Natural killer cell (primary cell): ENCODE measurements around the gene AP2S1. TPM values are rescaled to one million over a fixed set of nuclear protein-coding genes. Genes with fewer than 3 reads are reported as not detected.

ENCODE experiments used
- ATAC-seq, 3 donors: fragments of 150-1000 bp in 2 of 3; fragments of 200-7000 bp in 1 of 3; cut with Tn5 transposase; 1 replicate in 1 of 3; 2 replicates in 2 of 3; pipeline ENCODE4 v1.10.0; 2021; ENCODE audit warnings: mild to moderate bottlenecking in 2 of 3, moderate library complexity in 2 of 3
- DNase-seq, 2 donors: peaks; one replicate each; pipeline versions ENCODE4 v3.0.0 to v3.0.0-alpha.2; 2013 to 2021; ENCODE audit warnings: mixed read lengths in 1 of 2
- H3K27ac ChIP-seq: one replicate; pipeline ENCODE4 v1.5.1; 2013; ENCODE audit warnings: mild to moderate bottlenecking, low read length
- H3K27me3 ChIP-seq: one replicate; pipeline ENCODE4 v1.6.1; 2013; ENCODE audit warnings: low read length; ENCODE audit not compliant: control insufficient read depth, insufficient read depth
- H3K36me3 ChIP-seq: one replicate; pipeline ENCODE4 v1.6.1; 2013; ENCODE audit warnings: low read length; ENCODE audit not compliant: control insufficient read depth, insufficient read depth
- H3K4me1 ChIP-seq: one replicate; pipeline ENCODE4 v1.6.1; 2013; ENCODE audit warnings: low read length; ENCODE audit not compliant: control insufficient read depth, insufficient read depth
- H3K4me3 ChIP-seq: one replicate; pipeline ENCODE4 v1.5.1; 2013; ENCODE audit warnings: low read length
- H3K9me3 ChIP-seq: one replicate; pipeline ENCODE4 v1.6.1; 2013; ENCODE audit warnings: low read length; ENCODE audit not compliant: control insufficient read depth, insufficient read depth
- H3K27ac Mint-ChIP-seq, 2 donors: one replicate each; pipeline ENCODE4 v1.8.0; 2022; ENCODE audit warnings: mild to moderate bottlenecking in 2 of 2, mixed read lengths in 2 of 2, moderate library complexity in 1 of 2
- H3K27me3 Mint-ChIP-seq, 2 donors: one replicate each; pipeline ENCODE4 v1.8.0; 2022; ENCODE audit warnings: low read depth in 2 of 2, mixed read lengths in 2 of 2
- H3K36me3 Mint-ChIP-seq: one replicate; pipeline ENCODE4 v1.8.0; 2022; ENCODE audit warnings: mixed read lengths
- H3K4me1 Mint-ChIP-seq, 2 donors: one replicate each; pipeline ENCODE4 v1.8.0; 2022; ENCODE audit warnings: mixed read lengths in 2 of 2
- H3K4me3 Mint-ChIP-seq: one replicate; pipeline ENCODE4 v1.8.0; 2022; ENCODE audit warnings: mild to moderate bottlenecking, moderate library complexity, mixed read lengths
- H3K9me3 Mint-ChIP-seq, 2 donors: one replicate each; pipeline ENCODE4 v1.8.0; 2022; ENCODE audit warnings: mixed read lengths in 2 of 2
- WGBS: methylation state at CpG from one replicate; pipeline ENCODE4 v1.1.7; 2013; ENCODE audit warnings: missing lambda C conversion rate; ENCODE audit not compliant: insufficient coverage; 5-methylcytosine and 5-hydroxymethylcytosine counted together
- intact Hi-C: fragments of 100-400 bp; cut with micrococcal nuclease; formaldehyde crosslinking; loops from one replicate; pipeline ENCODE4 v1.14.2; 2022
- total RNA-seq, 4 donors: library from RNA; stranded (reverse); fragments of 120-200 nt in 1 of 4; gene quantifications; one replicate each; pipeline versions ENCODE4 v1.2.3 to v1.2.4, GENCODE V29; 2013 to 2022
- TF ChIP-seq, protein P1 (sequence below): fragments of 200-600 bp; IDR thresholded peaks from one replicate; pipeline ENCODE4 v1.8.0; 2022; ENCODE audit warnings: antibody characterized with exemption

Gene AP2S1
- total RNA-seq, 3 donors from 2014 or later (not counting 1 experiment from before 2014, with no cell fraction given) = 45.0 to 49.1 (median 45.4) TPM

DNA sequence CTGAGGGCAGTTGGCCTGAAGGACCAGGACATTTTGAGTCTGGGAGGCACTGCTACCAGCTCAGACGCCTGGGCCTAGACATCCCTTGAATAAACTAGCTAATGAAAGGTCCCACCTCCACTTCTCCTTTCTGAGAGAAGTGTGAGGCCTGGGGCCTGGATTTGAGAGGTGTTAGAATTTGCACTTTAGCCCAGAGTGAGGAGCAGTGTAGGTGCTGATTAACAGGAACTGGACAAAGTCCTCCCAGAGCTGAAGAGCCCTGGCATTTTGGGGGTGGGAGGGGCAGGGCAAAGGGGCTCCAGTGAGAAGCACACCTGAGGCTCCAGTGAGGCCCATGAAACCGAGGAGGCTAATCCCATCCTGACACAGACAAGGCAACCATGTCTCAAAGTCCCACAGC, 47.1 kb downstream of the AP2S1 start:
- no peaks in the 10 kb centered on the region for H3K4me1 Mint-ChIP-seq
- 72% methylated on average over 2 of the region's 2 CpGs for WGBS
- Histone ChIP-seq H3K27ac (no peak overlapping the region), H3K36me3 (no peaks in the 10 kb centered on the region), H3K4me1 (no peaks in the 10 kb centered on the region), H3K4me3 (no peak overlapping the region), H3K27me3 (no peaks in the 10 kb centered on the region), H3K9me3 (no peaks in the 10 kb centered on the region)
- H3K9me3 Mint-ChIP-seq = no peaks in the 10 kb centered on the region
- no peaks in the 10 kb centered on the region for H3K27me3 Mint-ChIP-seq
- no peaks in the 10 kb centered on the region for H3K36me3 Mint-ChIP-seq
- no peak overlapping the region for H3K27ac Mint-ChIP-seq
- TF ChIP-seq, protein P1, sequence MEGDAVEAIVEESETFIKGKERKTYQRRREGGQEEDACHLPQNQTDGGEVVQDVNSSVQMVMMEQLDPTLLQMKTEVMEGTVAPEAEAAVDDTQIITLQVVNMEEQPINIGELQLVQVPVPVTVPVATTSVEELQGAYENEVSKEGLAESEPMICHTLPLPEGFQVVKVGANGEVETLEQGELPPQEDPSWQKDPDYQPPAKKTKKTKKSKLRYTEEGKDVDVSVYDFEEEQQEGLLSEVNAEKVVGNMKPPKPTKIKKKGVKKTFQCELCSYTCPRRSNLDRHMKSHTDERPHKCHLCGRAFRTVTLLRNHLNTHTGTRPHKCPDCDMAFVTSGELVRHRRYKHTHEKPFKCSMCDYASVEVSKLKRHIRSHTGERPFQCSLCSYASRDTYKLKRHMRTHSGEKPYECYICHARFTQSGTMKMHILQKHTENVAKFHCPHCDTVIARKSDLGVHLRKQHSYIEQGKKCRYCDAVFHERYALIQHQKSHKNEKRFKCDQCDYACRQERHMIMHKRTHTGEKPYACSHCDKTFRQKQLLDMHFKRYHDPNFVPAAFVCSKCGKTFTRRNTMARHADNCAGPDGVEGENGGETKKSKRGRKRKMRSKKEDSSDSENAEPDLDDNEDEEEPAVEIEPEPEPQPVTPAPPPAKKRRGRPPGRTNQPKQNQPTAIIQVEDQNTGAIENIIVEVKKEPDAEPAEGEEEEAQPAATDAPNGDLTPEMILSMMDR = no peak
- no peak overlapping the region for H3K4me3 Mint-ChIP-seq
- intact Hi-C loops = no loop called here
- DNase-seq (no peak), ATAC-seq (no peak)

DNA sequence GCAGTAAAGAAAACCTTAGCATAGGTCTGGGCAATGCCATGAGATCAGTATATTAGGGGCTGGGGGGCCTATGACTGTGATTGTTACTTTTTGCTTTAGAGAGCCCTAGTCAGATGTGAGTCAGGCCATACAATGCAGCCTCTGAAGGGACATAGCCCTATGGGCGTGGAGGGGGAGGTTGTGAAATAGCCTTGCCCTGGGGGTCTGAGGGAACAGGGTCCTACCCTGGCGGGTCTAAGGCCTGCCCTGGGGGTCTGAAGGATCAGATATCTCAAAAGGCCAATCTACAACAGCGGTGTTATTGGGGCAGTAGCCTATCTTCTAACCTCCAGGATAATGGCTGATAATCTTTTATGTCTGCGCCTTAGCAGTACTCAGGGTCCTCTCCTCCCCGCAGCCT, 48.5 kb downstream of the AP2S1 start:
- DNase-seq (no peak), ATAC-seq (no peak)
- TF ChIP-seq, protein P1 = no peak
- intact Hi-C loops = no loop called here
- H3K9me3 ChIP-seq = no peaks in the 10 kb centered on the region
- no peaks in the 10 kb centered on the region for H3K36me3 ChIP-seq
- Mint-ChIP-seq H3K4me1 (no peaks in the 10 kb centered on the region), H3K36me3 (no peaks in the 10 kb centered on the region), H3K27ac (no peak overlapping the region), H3K4me3 (no peak overlapping the region), H3K9me3 (no peaks in the 10 kb centered on the region), H3K27me3 (no peaks in the 10 kb centered on the region)
- WGBS = 94% methylated on average over 4 of the region's 5 CpGs
- H3K27ac ChIP-seq = no peak overlapping the region
- no peaks in the 10 kb centered on the region for H3K27me3 ChIP-seq
- no peak overlapping the region for H3K4me3 ChIP-seq
- no peaks in the 10 kb centered on the region for H3K4me1 ChIP-seq

DNA sequence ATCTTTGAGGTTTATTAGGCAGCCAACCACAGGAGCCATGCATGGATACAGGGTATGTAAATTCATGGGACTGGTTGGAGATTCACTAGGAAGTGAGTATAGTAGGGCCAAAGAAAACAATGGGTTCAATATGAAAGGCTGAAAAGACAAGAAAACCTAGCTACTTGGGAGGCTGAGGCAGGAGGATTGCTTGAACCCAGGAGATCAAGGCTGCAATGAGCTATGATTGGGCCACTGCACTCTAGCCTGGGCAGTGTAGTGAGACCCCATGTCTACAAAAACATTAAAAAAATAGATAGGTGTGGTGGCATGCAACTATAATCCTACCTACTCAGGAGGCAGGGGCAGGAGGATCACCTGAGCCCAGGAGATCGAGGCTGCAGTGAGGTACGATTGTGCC, 51.9 kb downstream of the AP2S1 start:
- Mint-ChIP-seq H3K4me1 (no peaks in the 10 kb centered on the region), H3K9me3 (no peaks in the 10 kb centered on the region), H3K27me3 (no peaks in the 10 kb centered on the region), H3K27ac (no peak overlapping the region), H3K36me3 (no peaks in the 10 kb centered on the region), H3K4me3 (no peak overlapping the region)
- H3K4me1 ChIP-seq = no peaks in the 10 kb centered on the region
- H3K27ac ChIP-seq = no peak overlapping the region
- ATAC-seq (no peak), DNase-seq (no peak)
- no peaks in the 10 kb centered on the region for H3K27me3 ChIP-seq
- H3K9me3 ChIP-seq = no peaks in the 10 kb centered on the region
- intact Hi-C loops = no loop called here
- no peak overlapping the region for H3K4me3 ChIP-seq
- TF ChIP-seq, protein P1 = no peak
- H3K36me3 ChIP-seq = no peaks in the 10 kb centered on the region
- no CpG with 5 or more reads among the region's 2 CpGs for WGBS

DNA sequence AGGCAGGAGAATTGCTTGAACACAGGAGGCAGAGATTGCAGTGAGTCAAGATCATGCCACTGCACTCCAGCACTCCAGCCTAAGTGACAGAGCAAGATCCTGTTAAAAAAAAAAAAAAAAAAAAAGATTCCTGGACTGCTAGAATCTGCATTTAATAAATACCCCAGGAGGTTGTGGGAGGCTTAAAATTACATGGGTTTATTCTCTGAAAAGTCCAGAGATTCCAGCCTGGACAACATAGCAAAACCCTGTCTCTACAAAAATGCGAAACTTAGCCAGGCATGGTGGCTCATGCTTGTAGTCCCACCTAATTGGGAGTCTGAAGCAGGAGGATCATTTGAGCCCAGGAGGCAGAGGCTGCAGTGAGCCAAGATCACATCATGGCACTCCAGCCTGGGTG, 52.8 kb downstream of the AP2S1 start:
- no peaks in the 10 kb centered on the region for H3K9me3 Mint-ChIP-seq
- WGBS = 100% methylated on average over 1 of the region's 1 CpG

More for the DNA sequence above, 52.8 kb downstream of the AP2S1 start:
- TF ChIP-seq, protein P1 = no peak
- Histone ChIP-seq H3K4me3 (no peak overlapping the region), H3K27ac (no peak overlapping the region), H3K9me3 (no peaks in the 10 kb centered on the region), H3K36me3 (no peaks in the 10 kb centered on the region), H3K4me1 (no peaks in the 10 kb centered on the region), H3K27me3 (no peaks in the 10 kb centered on the region)
- DNase-seq (no peak), ATAC-seq (no peak)
- H3K36me3 Mint-ChIP-seq = no peaks in the 10 kb centered on the region
- no peak overlapping the region for H3K4me3 Mint-ChIP-seq
- intact Hi-C loops = no loop called here
- H3K4me1 Mint-ChIP-seq = no peaks in the 10 kb centered on the region
- no peak overlapping the region for H3K27ac Mint-ChIP-seq
- H3K27me3 Mint-ChIP-seq = no peaks in the 10 kb centered on the region
